ENCODE results near the gene CLDN9. TPM values are rescaled to one million over a fixed set of nuclear protein-coding genes. Genes with fewer than 3 reads are reported as not detected.

Gene CLDN9
- total and polyA plus RNA-seq, 9 of the 15 experiments (the other 6 are each of a cell fraction or from before 2014, with no cell fraction given), result 0.12 to 0.44 (median 0.22) TPM; not detected in 4

GRCh38 chr16:3023669-3024478 lies 11.2 kb downstream of the CLDN9 start, which contains the start of the genes HCFC1R1 and THOC6 (continued):
- TF ChIP-seq DDX20 (tag; IDR thresholded peaks at IDR 0.05; ENCODE audit: low read depth) (no peak), ZNF253 (CRISPR knock-in tag; conservative IDR thresholded peaks at IDR 0.05) (0 out of 2 replicates have a peak, but pooled peaks have one; percentile 50), ZNF3 (CRISPR knock-in tag; IDR thresholded peaks at IDR 0.05) (no peak), FOXM1 (IDR thresholded peaks at IDR 0.05; ENCODE audit: low read depth) (no peak), FOXM1 (CRISPR knock-in tag; IDR thresholded peaks at IDR 0.05; ENCODE audit: low read depth) (peak; percentile 72; the same call in 1 of the 2 replicates), NR0B1 (IDR thresholded peaks at IDR 0.05; ENCODE audit: partially characterized antibody) (no peak), GATAD2B (IDR thresholded peaks at IDR 0.05; ENCODE audit: borderline replicate concordance) (no peak), SIN3B (IDR thresholded peaks at IDR 0.05; ENCODE audit: low read depth) (peak; percentile 62; the same call in 1 of the 2 replicates), XRCC3 (IDR thresholded peaks at IDR 0.05) (no peak), CEBPB (tag; IDR thresholded peaks at IDR 0.05) (no peak), ZNF740 (CRISPR knock-in tag; IDR thresholded peaks at IDR 0.05) (no peak), ZNF740 (tag; IDR thresholded peaks at IDR 0.05) (no peak), ZNF316 (IDR thresholded peaks at IDR 0.05) (no peak), RBM25 (IDR thresholded peaks at IDR 0.05; ENCODE audit: low read depth, low read length, severe bottlenecking) (no peak), SMARCA4 (IDR thresholded peaks at IDR 0.05) (no peak), FUS (optimal IDR thresholded peaks at IDR 0.05; ENCODE audit: low read depth, low read length) (no peak), FOS (IDR thresholded peaks at IDR 0.05; ENCODE audit: extremely low read depth, insufficient read length) (no peak), KDM2B (CRISPR knock-in tag; IDR thresholded peaks at IDR 0.05) (no peak), YBX1 (IDR thresholded peaks at IDR 0.05) (no peak), ARNT (IDR thresholded peaks at IDR 0.05) (no peak), ZNF134 (CRISPR knock-in tag; conservative IDR thresholded peaks at IDR 0.05) (no peak), E2F6 (IDR thresholded peaks at IDR 0.05; ENCODE audit: borderline replicate concordance in 1 of 2, extremely low read depth in 1 of 2, insufficient read depth in 1 of 2, insufficient read length in 1 of 2, low read depth in 1 of 2, low read length in 1 of 2, poor library complexity in 1 of 2, severe bottlenecking in 1 of 2) (peak; percentile 87 to 90), ZSCAN29 (IDR thresholded peaks at IDR 0.05) (peak; percentile 62; the same call in 1 of the 2 replicates), ZNF830 (CRISPR knock-in tag; IDR thresholded peaks at IDR 0.05) (no peak), E2F5 (CRISPR knock-in tag; IDR thresholded peaks at IDR 0.05) (no peak), KDM4B (IDR thresholded peaks at IDR 0.05; ENCODE audit: borderline replicate concordance in 2 of 2, low read depth in 1 of 2) (peak in 1 of 2 experiments; percentile 74; a peak in 2 of 4 replicates), ZNF224 (CRISPR knock-in tag; IDR thresholded peaks at IDR 0.05) (no peak)
